IgD-negative memory B cell (primary cell): ENCODE measurements around the gene RFNG. TPM values are rescaled to one million over a fixed set of nuclear protein-coding genes. Genes with fewer than 3 reads are reported as not detected.

Source experiments
- H3K27ac Mint-ChIP-seq, 3 donors: one replicate each; pipeline ENCODE4 v1.8.0; 2020 to 2022; ENCODE audit warnings: mild to moderate bottlenecking in 3 of 3, mixed read lengths in 3 of 3, moderate library complexity in 1 of 3
- H3K27me3 Mint-ChIP-seq: one replicate; pipeline ENCODE4 v1.8.0; 2021; ENCODE audit warnings: mixed read lengths
- H3K36me3 Mint-ChIP-seq: one replicate; pipeline ENCODE4 v1.8.0; 2020; ENCODE audit warnings: mild to moderate bottlenecking, mixed read lengths
- H3K4me1 Mint-ChIP-seq, 3 donors: one replicate each; pipeline ENCODE4 v1.8.0; 2020 to 2022; ENCODE audit warnings: mixed read lengths in 3 of 3, mild to moderate bottlenecking in 1 of 3
- H3K4me3 Mint-ChIP-seq, 4 donors: one replicate each; pipeline ENCODE4 v1.8.0; 2020 to 2022; ENCODE audit warnings: mild to moderate bottlenecking in 4 of 4, mixed read lengths in 4 of 4, moderate library complexity in 3 of 4
- H3K9me3 Mint-ChIP-seq, 3 donors: one replicate each; pipeline ENCODE4 v1.8.0; 2020 to 2021; ENCODE audit warnings: mixed read lengths in 3 of 3, mild to moderate bottlenecking in 1 of 3
- polyA plus RNA-seq: library from polyadenylated mRNA; unstranded; fragments of 300-500 nt; fragmentation: Illumina TruSeq; gene quantifications from one replicate; pipeline ENCODE4 v1.2.3, GENCODE V29; 2021

The RFNG gene
- polyA plus RNA-seq, 1 donor from 2014 or later = 4.1 TPM

DNA sequence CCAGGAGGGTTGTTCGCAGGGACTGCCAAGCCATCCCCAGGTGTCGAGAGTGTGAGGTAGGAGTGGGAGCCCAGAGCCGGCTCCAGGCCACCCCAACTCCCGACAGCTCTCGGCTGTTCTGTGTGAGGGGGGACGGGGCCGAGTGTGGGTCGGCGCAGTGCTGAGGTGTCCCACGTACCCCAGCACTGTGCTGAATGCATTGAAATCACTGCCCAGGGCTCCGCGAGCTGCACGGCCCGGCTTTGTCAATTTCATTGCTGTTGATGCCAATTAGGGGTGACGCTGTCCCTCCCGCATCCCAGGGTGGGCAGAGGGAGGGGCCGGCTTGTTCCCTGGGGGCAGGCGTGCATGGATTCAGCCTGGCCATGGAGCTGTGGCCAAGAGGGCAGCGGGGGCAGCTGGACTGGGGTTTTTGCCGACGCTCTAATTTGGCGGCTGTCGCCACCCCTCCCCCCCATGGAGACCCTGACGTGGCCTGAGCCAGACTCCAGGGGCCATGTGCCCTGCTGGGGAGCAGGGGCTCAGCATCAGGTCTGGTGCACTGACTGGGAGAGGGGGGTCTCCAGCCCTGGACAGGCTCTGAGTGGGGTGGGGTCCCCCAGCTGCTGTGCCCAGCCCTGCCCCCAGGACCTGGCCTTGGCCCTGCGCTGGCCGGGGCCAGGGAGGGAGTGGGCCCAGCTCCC lies 43.2 kb downstream of the RFNG start:
- Mint-ChIP-seq H3K27me3 (no peaks in the 10 kb centered on the region), H3K36me3 (no peaks in the 10 kb centered on the region), H3K4me3 (no peak overlapping the region), H3K27ac (no peak overlapping the region), H3K4me1 (no peaks in the 10 kb centered on the region), H3K9me3 (no peaks in the 10 kb centered on the region)

- no peak overlapping the region for H3K4me3 Mint-ChIP-seq
- H3K36me3 Mint-ChIP-seq = no peaks in the 10 kb centered on the region
- H3K9me3 Mint-ChIP-seq = no peaks in the 10 kb centered on the region
- no peaks in the 10 kb centered on the region for H3K4me1 Mint-ChIP-seq
- no peak overlapping the region for H3K27ac Mint-ChIP-seq
- H3K27me3 Mint-ChIP-seq = no peaks in the 10 kb centered on the region
Observed at GRCh38 chr17:82007495-82008257, 43.9 kb downstream of the RFNG start.

DNA sequence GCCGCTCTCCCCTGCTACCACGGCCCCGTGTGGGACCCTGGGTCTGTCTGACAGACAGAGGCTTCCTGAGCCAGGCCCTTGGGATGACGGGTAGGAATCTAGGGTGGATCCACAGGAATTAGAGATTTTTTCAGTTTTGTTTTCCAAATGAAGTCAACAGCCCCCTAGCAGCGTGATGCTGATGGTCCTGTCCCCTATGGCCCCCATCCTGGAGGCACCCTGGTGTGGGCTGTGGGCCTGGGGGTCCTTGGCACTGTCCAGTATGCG lies 44.5 kb downstream of the RFNG start:
- no peak overlapping the region for H3K27ac Mint-ChIP-seq

DNA sequence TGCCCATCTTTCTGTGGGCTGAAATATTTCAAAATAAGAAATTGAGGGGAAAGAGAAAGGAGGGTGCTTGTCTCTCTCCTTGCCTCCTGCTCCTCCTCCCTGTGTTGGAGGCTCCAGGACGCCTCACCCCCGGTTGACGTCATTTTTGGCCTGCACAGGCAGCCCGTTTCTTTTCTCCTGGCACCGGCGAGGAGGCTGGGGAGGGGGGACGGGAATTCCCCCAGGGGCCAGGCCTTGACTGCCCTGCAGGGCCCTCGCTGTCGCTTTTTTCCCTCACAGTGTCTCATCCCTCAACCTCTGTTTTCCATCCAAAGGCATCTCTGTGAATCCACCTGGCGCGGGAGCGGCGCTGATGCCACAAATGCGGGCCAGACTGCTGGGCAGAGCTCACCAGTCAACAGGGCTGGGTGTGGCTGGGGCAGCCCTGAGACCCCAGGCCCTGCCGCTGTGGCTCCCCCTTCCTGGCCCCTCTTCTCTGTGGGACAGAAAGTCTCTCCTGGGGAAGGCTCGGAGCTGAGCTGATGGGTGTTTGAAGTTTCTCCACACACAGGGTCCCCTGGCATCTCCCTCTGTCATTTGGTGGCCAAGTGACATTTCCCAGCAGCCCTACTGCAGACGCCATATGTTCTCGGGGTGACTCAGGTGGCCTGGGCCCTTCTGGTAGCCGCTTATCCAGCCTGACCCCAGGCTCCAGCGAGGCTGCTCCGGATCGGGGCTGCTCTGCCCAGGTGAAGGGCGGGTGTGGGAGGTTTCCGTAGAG lies 45.0 kb downstream of the RFNG start:
- no peak overlapping the region for H3K4me3 Mint-ChIP-seq
- no peaks in the 10 kb centered on the region for H3K36me3 Mint-ChIP-seq
- H3K4me1 Mint-ChIP-seq = no peaks in the 10 kb centered on the region
- H3K9me3 Mint-ChIP-seq = no peaks in the 10 kb centered on the region
- H3K27ac Mint-ChIP-seq = no peak overlapping the region
- H3K27me3 Mint-ChIP-seq = no peaks in the 10 kb centered on the region

More for the DNA sequence above, 44.5 kb downstream of the RFNG start:
- Mint-ChIP-seq H3K27me3 (no peaks in the 10 kb centered on the region), H3K4me3 (no peak overlapping the region), H3K36me3 (no peaks in the 10 kb centered on the region), H3K4me1 (no peaks in the 10 kb centered on the region), H3K9me3 (no peaks in the 10 kb centered on the region)

- Mint-ChIP-seq H3K9me3 (no peaks in the 10 kb centered on the region), H3K36me3 (no peaks in the 10 kb centered on the region), H3K4me3 (no peak overlapping the region), H3K27me3 (no peaks in the 10 kb centered on the region), H3K27ac (no peak overlapping the region), H3K4me1 (no peaks in the 10 kb centered on the region)
Observed at GRCh38 chr17:82005701-82006348, 45.8 kb downstream of the RFNG start.

- no peak overlapping the region for H3K27ac Mint-ChIP-seq
Observed at GRCh38 chr17:82004517-82005455, 46.8 kb downstream of the RFNG start.

GRCh38 chr17:82003411-82004381 lies 47.9 kb downstream of the RFNG start:
- Mint-ChIP-seq H3K36me3 (no peaks in the 10 kb centered on the region), H3K27ac (no peak overlapping the region), H3K27me3 (no peaks in the 10 kb centered on the region), H3K9me3 (no peaks in the 10 kb centered on the region), H3K4me1 (no peaks in the 10 kb centered on the region), H3K4me3 (no peak overlapping the region)

More at GRCh38 chr17:82004517-82005455, 46.8 kb downstream of the RFNG start:
- H3K36me3 Mint-ChIP-seq = no peaks in the 10 kb centered on the region
- H3K4me3 Mint-ChIP-seq = no peak overlapping the region
- H3K4me1 Mint-ChIP-seq = no peaks in the 10 kb centered on the region
- H3K27me3 Mint-ChIP-seq = no peaks in the 10 kb centered on the region
- no peaks in the 10 kb centered on the region for H3K9me3 Mint-ChIP-seq

GRCh38 chr17:82001571-82002056 lies 50.0 kb downstream of the RFNG start:
- Mint-ChIP-seq H3K4me1 (no peaks in the 10 kb centered on the region), H3K4me3 (no peak overlapping the region), H3K9me3 (no peaks in the 10 kb centered on the region), H3K27me3 (no peaks in the 10 kb centered on the region), H3K27ac (no peak overlapping the region), H3K36me3 (no peaks in the 10 kb centered on the region)

- Mint-ChIP-seq H3K27ac (no peak overlapping the region), H3K4me3 (no peak overlapping the region), H3K36me3 (no peaks in the 10 kb centered on the region)
Observed at GRCh38 chr17:82000803-82001570, 50.6 kb downstream of the RFNG start.

GRCh38 chr17:81999976-82000802 lies 51.4 kb downstream of the RFNG start:
- no peaks in the 10 kb centered on the region for H3K9me3 Mint-ChIP-seq
- H3K4me1 Mint-ChIP-seq = no peaks in the 10 kb centered on the region
- no peaks in the 10 kb centered on the region for H3K36me3 Mint-ChIP-seq
- no peak overlapping the region for H3K4me3 Mint-ChIP-seq
- no peak overlapping the region for H3K27ac Mint-ChIP-seq
- H3K27me3 Mint-ChIP-seq = no peaks in the 10 kb centered on the region

More at GRCh38 chr17:82000803-82001570, 50.6 kb downstream of the RFNG start:
- Mint-ChIP-seq H3K27me3 (no peaks in the 10 kb centered on the region), H3K4me1 (no peaks in the 10 kb centered on the region), H3K9me3 (no peaks in the 10 kb centered on the region)

DNA sequence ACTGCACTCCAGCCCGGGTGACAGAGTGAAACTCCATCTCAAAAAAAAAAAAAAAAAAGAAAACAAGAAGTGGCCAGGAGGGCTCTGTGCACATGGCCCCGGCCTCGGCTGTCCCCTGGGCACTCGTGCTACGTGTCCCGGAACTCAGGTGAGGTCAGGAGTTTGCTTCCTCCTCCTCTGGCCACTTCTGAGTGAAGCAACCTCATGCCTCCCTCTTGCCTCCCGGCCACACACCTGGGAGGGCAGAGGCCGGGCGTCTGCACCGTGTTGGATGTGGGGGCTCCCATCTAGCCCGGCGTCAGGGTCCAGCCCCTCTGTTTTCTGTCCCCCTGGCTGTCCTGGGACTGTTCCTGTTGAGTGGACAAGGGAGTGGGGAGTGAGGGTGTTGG lies 52.0 kb downstream of the RFNG start:
- Mint-ChIP-seq H3K27ac (no peak overlapping the region), H3K36me3 (no peaks in the 10 kb centered on the region), H3K4me3 (no peak overlapping the region), H3K27me3 (no peaks in the 10 kb centered on the region), H3K9me3 (no peaks in the 10 kb centered on the region), H3K4me1 (no peaks in the 10 kb centered on the region)

DNA sequence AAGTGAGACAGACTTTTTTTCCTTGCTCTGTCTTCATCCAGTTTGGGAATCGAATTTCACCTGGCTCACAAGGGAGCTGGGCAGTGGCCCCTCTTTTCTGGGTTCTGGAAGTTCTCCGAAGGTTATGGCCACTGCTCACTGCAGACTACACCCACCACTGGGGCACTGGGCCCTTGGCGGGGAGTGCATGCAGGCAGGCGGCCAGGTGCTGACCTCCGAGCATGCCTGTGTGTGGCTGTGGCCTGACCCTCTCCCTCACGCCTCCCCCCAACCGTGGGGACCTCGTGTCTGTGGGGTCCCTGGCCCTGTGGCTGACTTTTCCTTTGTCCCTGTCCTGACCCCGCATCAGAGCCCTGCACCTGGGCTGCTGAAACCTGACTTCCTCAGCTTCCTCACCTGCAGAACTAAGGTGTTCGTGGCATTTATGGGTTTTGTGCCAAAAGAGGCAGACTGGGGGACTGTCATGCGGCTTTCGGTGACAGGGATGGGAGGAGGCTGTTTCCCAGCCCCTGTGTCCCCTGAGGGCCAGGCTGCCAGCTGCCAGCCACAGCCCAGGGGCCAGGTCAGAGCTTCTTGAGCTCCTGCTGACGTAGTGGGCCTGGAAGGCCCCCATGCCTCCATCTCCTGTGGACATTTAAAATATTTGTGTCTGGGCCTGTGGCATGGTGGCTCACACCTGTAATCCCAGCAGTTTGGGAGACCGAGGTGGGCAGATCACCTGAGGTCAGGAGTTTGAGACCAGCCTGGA lies 52.7 kb downstream of the RFNG start:
- H3K27ac Mint-ChIP-seq = no peak overlapping the region
- no peaks in the 10 kb centered on the region for H3K9me3 Mint-ChIP-seq
- no peaks in the 10 kb centered on the region for H3K4me1 Mint-ChIP-seq
- no peak overlapping the region for H3K4me3 Mint-ChIP-seq
- H3K27me3 Mint-ChIP-seq = no peaks in the 10 kb centered on the region
- H3K36me3 Mint-ChIP-seq = no peaks in the 10 kb centered on the region
